Measurements from ENCODE around the gene RRAS2. TPM values are rescaled to one million over a fixed set of nuclear protein-coding genes. Genes with fewer than 3 reads are reported as not detected.

Gene RRAS2
- total and polyA plus RNA-seq, 12 donors, result 9.2 to 59.3 (median 26.6) TPM

GRCh38 chr11:14378171-14378570, 19.2 kb upstream of the RRAS2 start:
- H3K9me3 ChIP-seq (replicated peaks in 1 of 3), result no peaks in the 10 kb centered on the region
- no peak for DNase-seq
- H3K4me3 ChIP-seq, result no peak overlapping the region
- H3K27ac ChIP-seq, result no peak overlapping the region
- intact Hi-C loops (cut with DNase I), result no loop called here
- H3K27me3 ChIP-seq, result no peaks in the 10 kb centered on the region
- H3K36me3 ChIP-seq (replicated peaks in 1 of 2), result no peaks in the 10 kb centered on the region
- peaks cover 0 to 14% of the 10 kb centered on the region in 2 donors for H3K4me1 ChIP-seq (replicated peaks in 1 of 2)
- TF ChIP-seq CTCF (IDR thresholded peaks at IDR 0.05) (no peak), POLR2A (IDR thresholded peaks at IDR 0.05) (no peak)

DNA sequence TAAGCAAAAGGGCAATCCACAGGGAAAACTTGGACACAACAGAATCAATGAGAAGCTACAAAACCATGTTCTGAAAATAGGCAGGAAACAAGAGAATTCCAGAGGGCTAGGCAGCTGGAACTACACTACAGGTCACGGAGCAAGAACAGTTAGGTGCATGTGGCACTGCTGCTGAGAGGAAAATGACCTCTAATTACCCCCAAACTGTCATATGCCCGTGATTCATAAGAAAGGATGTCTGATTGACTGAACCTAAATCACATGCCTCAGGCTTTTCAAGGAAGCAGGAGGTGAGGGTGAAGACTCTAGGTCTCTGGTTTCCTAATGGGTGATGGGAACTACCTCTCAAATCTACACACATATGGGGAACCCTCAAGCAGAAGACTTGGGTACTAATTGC, 17.9 kb upstream of the RRAS2 start:
- no peaks in the 10 kb centered on the region for H3K27me3 ChIP-seq
- H3K9me3 ChIP-seq (replicated peaks in 1 of 3), result no peaks in the 10 kb centered on the region
- DNase-seq, result no peak
- no peak overlapping the region for H3K27ac ChIP-seq
- no peak overlapping the region for H3K4me3 ChIP-seq
- 73 to 81% (median 77%) methylated on average over 2 of the region's 2 CpGs for WGBS, 4 donors
- intact Hi-C loops (cut with DNase I), result no loop called here
- TF ChIP-seq CTCF (IDR thresholded peaks at IDR 0.05) (no peak), POLR2A (IDR thresholded peaks at IDR 0.05) (no peak)
- H3K4me1 ChIP-seq (replicated peaks in 1 of 2), result peaks cover 0 to 14% of the 10 kb centered on the region in 2 donors
- H3K36me3 ChIP-seq (replicated peaks in 1 of 2), result no peaks in the 10 kb centered on the region

DNA sequence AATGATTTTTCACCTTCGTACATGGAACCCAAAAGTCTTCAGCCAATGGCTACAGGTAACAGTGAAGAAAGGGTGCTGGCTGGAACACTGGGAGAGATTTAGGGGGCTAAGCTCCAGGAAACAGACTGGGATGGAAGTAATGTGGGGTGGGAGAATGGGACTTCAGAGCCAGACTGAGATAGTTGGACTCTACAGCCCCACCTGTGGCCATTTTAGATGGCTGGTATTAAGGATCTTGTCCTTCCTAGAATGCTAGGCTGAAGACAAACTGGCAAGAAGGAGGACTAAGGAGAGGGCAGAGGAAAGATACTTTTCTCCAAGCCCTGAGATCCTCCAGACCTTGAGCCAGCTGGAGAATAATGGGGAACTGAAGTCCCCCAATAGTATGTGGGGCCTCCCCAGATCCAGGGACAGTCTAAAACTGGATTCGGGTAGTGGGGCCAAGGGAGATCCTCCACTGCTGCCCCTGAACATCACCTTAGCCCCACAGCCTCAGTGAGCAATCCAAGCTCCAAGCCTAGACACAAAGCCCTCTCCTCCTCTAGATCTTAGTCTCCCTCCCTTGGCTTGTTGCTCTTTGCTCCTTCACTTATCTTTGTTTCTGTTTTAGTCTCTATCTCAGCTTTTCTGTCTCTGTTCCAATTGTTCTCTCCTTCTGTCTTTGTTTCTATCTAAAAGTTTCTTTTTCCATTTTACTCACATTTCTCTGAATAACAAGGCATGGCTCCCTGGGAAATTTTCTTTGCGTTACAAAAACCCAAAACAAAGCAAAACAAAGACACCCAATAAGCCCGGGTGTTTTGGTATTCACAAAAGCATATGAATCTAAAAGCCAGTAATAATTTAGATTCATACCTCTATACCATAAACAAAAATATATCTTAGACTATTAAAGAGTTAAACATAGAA, 16.2 kb upstream of the RRAS2 start:
- no peak for DNase-seq
- H3K36me3 ChIP-seq (replicated peaks in 1 of 2), result no peaks in the 10 kb centered on the region
- H3K4me3 ChIP-seq, result no peak overlapping the region
- H3K27ac ChIP-seq, result no peak overlapping the region
- H3K27me3 ChIP-seq, result no peaks in the 10 kb centered on the region
- H3K9me3 ChIP-seq (replicated peaks in 1 of 3), result no peaks in the 10 kb centered on the region
- H3K4me1 ChIP-seq (replicated peaks in 1 of 2), result peaks cover 0 to 9% of the 10 kb centered on the region in 2 donors
- TF ChIP-seq CTCF (IDR thresholded peaks at IDR 0.05), result no peak
- no peak for TF ChIP-seq POLR2A (IDR thresholded peaks at IDR 0.05)
- 65 to 85% (median 69%) methylated on average over 3 to 4 of the region's 4 CpGs for WGBS, 4 donors
- intact Hi-C loops (cut with DNase I), result no loop called here

DNA sequence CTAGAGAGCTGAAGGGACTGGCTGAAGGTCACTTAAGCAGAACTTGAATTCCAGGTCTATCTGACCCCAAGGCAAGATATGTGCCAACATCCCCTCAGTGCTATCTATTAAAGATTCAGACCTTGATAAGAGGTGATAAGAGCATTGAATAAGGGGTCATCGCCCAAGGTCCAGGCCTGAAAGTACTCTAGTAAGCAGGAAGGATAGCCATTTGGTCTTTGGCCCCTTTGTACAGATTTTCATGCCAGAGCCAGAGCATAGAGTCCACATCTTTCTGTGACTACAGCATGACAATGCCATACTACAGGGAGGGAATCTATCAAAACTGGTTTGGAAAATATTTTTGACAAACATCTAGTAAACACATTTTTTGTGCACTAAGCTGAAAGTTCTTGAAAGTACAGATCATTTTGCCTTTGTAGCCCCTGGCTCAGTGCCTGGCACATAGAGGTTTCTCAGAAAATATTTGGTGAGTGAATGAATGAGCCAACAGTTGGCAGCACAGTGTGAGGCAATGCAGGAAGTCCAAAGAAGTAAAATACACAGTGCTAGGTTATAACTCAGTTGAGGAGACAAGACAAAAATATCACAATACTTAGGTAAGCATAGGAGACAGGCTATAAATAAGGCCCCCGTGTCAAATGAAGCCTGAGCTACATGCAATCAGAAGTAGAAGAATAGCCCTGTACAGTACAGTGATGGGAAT, 15.1 kb upstream of the RRAS2 start:
- H3K27me3 ChIP-seq, result no peaks in the 10 kb centered on the region
- H3K36me3 ChIP-seq (replicated peaks in 1 of 2), result no peaks in the 10 kb centered on the region
- WGBS, 4 donors, result 51 to 62% (median 60%) methylated on average over 2 of the region's 2 CpGs
- intact Hi-C loops (cut with DNase I), result no loop called here
- peak overlapping the region in 1 of 5 donors; percentile 36 for H3K27ac ChIP-seq
- no peaks in the 10 kb centered on the region for H3K9me3 ChIP-seq (replicated peaks in 1 of 3)
- H3K4me1 ChIP-seq (replicated peaks in 1 of 2), result peaks cover 0 to 9% of the 10 kb centered on the region in 2 donors
- DNase-seq, result peak in 6 of 7 donors; percentile 45 to 76 (median 64)
- no peak overlapping the region for H3K4me3 ChIP-seq
- TF ChIP-seq POLR2A (IDR thresholded peaks at IDR 0.05) (no peak), CTCF (IDR thresholded peaks at IDR 0.05) (no peak)

Data from adrenal gland (tissue), 12 donors.